H9 (cell line): ENCODE data around the gene FHIT. TPM values are rescaled to one million over a fixed set of nuclear protein-coding genes. Genes with fewer than 3 reads are reported as not detected.

ENCODE experiments used
- DNase-seq: peaks from one replicate; pipeline ENCODE4 v3.0.0-alpha.2; 2017
- H2AFZ ChIP-seq: one replicate; pipeline ENCODE4 v1.6.1; 2013; ENCODE audit warnings: mild to moderate bottlenecking, low read length, control low read depth, moderate library complexity
- H2AK5ac ChIP-seq: 2 replicates; pipeline ENCODE4 v1.6.1; 2013; ENCODE audit warnings: low read length, control low read depth, mixed read lengths; ENCODE audit not compliant: insufficient read length
- H2BK120ac ChIP-seq: one replicate; pipeline ENCODE4 v1.6.1; 2013; ENCODE audit warnings: low read depth, mild to moderate bottlenecking, low read length, control low read depth, inconsistent platforms; ENCODE audit not compliant: poor library complexity, severe bottlenecking
- H2BK12ac ChIP-seq: 2 replicates; pipeline ENCODE4 v1.6.1; 2013; ENCODE audit warnings: low read length, control low read depth, mixed read lengths, low read depth; ENCODE audit not compliant: insufficient read length
- H2BK15ac ChIP-seq: 2 replicates; pipeline ENCODE4 v1.6.1; 2013; ENCODE audit warnings: low read depth, low read length, control low read depth
- H2BK20ac ChIP-seq: one replicate; pipeline ENCODE4 v1.6.1; 2013; ENCODE audit warnings: low read depth, mild to moderate bottlenecking, low read length, control low read depth, inconsistent platforms; ENCODE audit not compliant: poor library complexity, severe bottlenecking
- H2BK5ac ChIP-seq: 2 replicates; pipeline ENCODE4 v1.6.1; 2013; ENCODE audit warnings: low read length, control low read depth, mixed read lengths; ENCODE audit not compliant: insufficient read length
- H3K14ac ChIP-seq: 2 replicates; pipeline ENCODE4 v1.6.1; 2013; ENCODE audit warnings: low read length, control low read depth; ENCODE audit not compliant: insufficient read depth
- H3K18ac ChIP-seq: 2 replicates; pipeline ENCODE4 v1.6.1; 2013; ENCODE audit warnings: low read depth, mild to moderate bottlenecking, mixed read lengths, low read length, control low read depth; ENCODE audit not compliant: insufficient read length
- H3K23ac ChIP-seq: 2 replicates; pipeline ENCODE4 v1.6.1; 2013; ENCODE audit warnings: low read length, control low read depth, mixed read lengths, low read depth; ENCODE audit not compliant: insufficient read length
- H3K23me2 ChIP-seq: 2 replicates; pipeline ENCODE4 v1.6.1; 2013; ENCODE audit warnings: low read depth, mild to moderate bottlenecking, mixed read lengths, low read length, control low read depth; ENCODE audit not compliant: insufficient read length, poor library complexity, severe bottlenecking
- H3K27ac ChIP-seq: 2 replicates; pipeline ENCODE4 v1.5.1; 2013; ENCODE audit warnings: low read length, control low read depth, mixed read lengths, low read depth; ENCODE audit not compliant: insufficient read length
- H3K27me3 ChIP-seq: 2 replicates; pipeline ENCODE4 v1.6.1; 2013; ENCODE audit warnings: low read length, control low read depth, inconsistent platforms; ENCODE audit not compliant: insufficient read depth
- H3K4ac ChIP-seq: 2 replicates; pipeline ENCODE4 v1.6.1; 2013; ENCODE audit warnings: low read depth, mild to moderate bottlenecking, control low read depth, inconsistent platforms, low read length, moderate library complexity
- H3K4me1 ChIP-seq: 2 replicates; pipeline ENCODE4 v1.6.1; 2013; ENCODE audit warnings: low read length, control low read depth, inconsistent platforms; ENCODE audit not compliant: insufficient read depth
- H3K4me2 ChIP-seq: 2 replicates; pipeline ENCODE4 v1.6.1; 2013; ENCODE audit warnings: low read length, control low read depth, mixed read lengths; ENCODE audit not compliant: insufficient read length, insufficient read depth
- H3K56ac ChIP-seq: 2 replicates; pipeline ENCODE4 v1.6.1; 2013; ENCODE audit warnings: low read depth, mild to moderate bottlenecking, mixed read lengths, low read length, control low read depth; ENCODE audit not compliant: insufficient read length
- H3K79me1 ChIP-seq: 2 replicates; pipeline ENCODE4 v1.6.1; 2013; ENCODE audit warnings: low read depth, mild to moderate bottlenecking, moderate library complexity, low read length, control low read depth, inconsistent platforms; ENCODE audit not compliant: insufficient read depth, poor library complexity, severe bottlenecking
- H3K79me2 ChIP-seq: 2 replicates; pipeline ENCODE4 v1.6.1; 2013; ENCODE audit warnings: low read length, control low read depth, inconsistent platforms; ENCODE audit not compliant: insufficient read depth
- H3K9ac ChIP-seq: 2 replicates; pipeline ENCODE4 v1.6.1; 2013; ENCODE audit warnings: low read length, control low read depth, mixed read lengths; ENCODE audit not compliant: insufficient read length; ENCODE audit errors: extremely low read depth
- H3K9me3 ChIP-seq: one replicate; pipeline ENCODE4 v1.6.1; 2013; ENCODE audit warnings: low read depth, low read length, inconsistent platforms; ENCODE audit not compliant: control insufficient read depth
- H3T11ph ChIP-seq: one replicate; pipeline ENCODE4 v1.6.1; 2013; ENCODE audit warnings: mild to moderate bottlenecking, low read length, control low read depth, inconsistent platforms
- H4K20me1 ChIP-seq: one replicate; pipeline ENCODE4 v1.6.1; 2013; ENCODE audit not compliant: control insufficient read depth, insufficient read length, insufficient read depth
- H4K5ac ChIP-seq: 2 replicates; pipeline ENCODE4 v1.6.1; 2013; ENCODE audit warnings: low read depth, mild to moderate bottlenecking, mixed read lengths, low read length, control low read depth; ENCODE audit not compliant: insufficient read length
- H4K8ac ChIP-seq: replicated peaks from 2 replicates; pipeline ENCODE4 v1.6.1; 2013; ENCODE audit warnings: low read length, control low read depth, mixed read lengths, low read depth; ENCODE audit not compliant: insufficient read length
- H4K91ac ChIP-seq: 2 replicates; pipeline ENCODE4 v1.6.1; 2013; ENCODE audit warnings: low read depth, mild to moderate bottlenecking, moderate library complexity, mixed read lengths, low read length, control low read depth; ENCODE audit not compliant: insufficient read length
- H3K27ac Mint-ChIP-seq, 3 experiments: 2 replicates in 2 of 3; 3 replicates in 1 of 3; pipeline ENCODE4 v1.8.0; 2020 to 2021; ENCODE audit warnings: mixed read lengths in 3 of 3, mild to moderate bottlenecking in 1 of 3, moderate library complexity in 1 of 3
- H3K27me3 Mint-ChIP-seq: 2 replicates; pipeline ENCODE4 v1.8.0; 2021; ENCODE audit warnings: low read depth, mild to moderate bottlenecking, moderate library complexity, mixed read lengths
- H3K36me3 Mint-ChIP-seq, 3 experiments: 2 replicates in 2 of 3; 3 replicates in 1 of 3; pipeline ENCODE4 v1.8.0; 2020 to 2021; ENCODE audit warnings: low read depth in 3 of 3, mixed read lengths in 3 of 3; ENCODE audit not compliant: insufficient read depth in 1 of 3
- H3K4me1 Mint-ChIP-seq, 2 experiments: 2 replicates each; pipeline ENCODE4 v1.8.0; 2020; ENCODE audit warnings: mixed read lengths in 2 of 2
- H3K4me3 Mint-ChIP-seq, 2 experiments: 2 replicates in 1 of 2; 3 replicates in 1 of 2; pipeline ENCODE4 v1.8.0; 2020 to 2021; ENCODE audit warnings: mild to moderate bottlenecking in 2 of 2, mixed read lengths in 2 of 2, moderate library complexity in 1 of 2
- H3K9me3 Mint-ChIP-seq, 2 experiments: 2 replicates in 1 of 2; 3 replicates in 1 of 2; pipeline ENCODE4 v1.8.0; 2020; ENCODE audit warnings: mild to moderate bottlenecking in 2 of 2, mixed read lengths in 2 of 2, moderate library complexity in 1 of 2
- WGBS: extraction: QIAGEN DNeasy Blood & Tissue Kit; methylation state at CpG from one replicate; pipeline ENCODE4 v1.1.7; 2013; ENCODE audit warnings: missing lambda C conversion rate, low lambda C conversion rate, mixed read lengths; ENCODE audit not compliant: insufficient read length; ENCODE audit errors: extremely low coverage; 5-methylcytosine and 5-hydroxymethylcytosine counted together
- total RNA-seq: library from RNA; stranded (reverse); gene quantifications from 2 replicates; pipeline ENCODE4 v1.2.1, GENCODE V29; 2021
- TF ChIP-seq, protein P1 (sequence below): fragments of 200-600 bp; sonication (generic); conservative IDR thresholded peaks from 3 replicates; pipeline ENCODE4 v1.8.0; 2021; ENCODE audit warnings: antibody characterized with exemption, mild to moderate bottlenecking

Gene FHIT
- total RNA-seq, 1 experiment from 2014 or later: 3.0 TPM

- Histone ChIP-seq H2AFZ (no peak overlapping the region), H4K5ac (no peak overlapping the region), H3K4me2 (no peak overlapping the region), H3K79me1 (no peaks in the 10 kb centered on the region), H2AK5ac (no peak overlapping the region), H3K9me3 (no peaks in the 10 kb centered on the region), H2BK20ac (no peak overlapping the region), H3T11ph (no peak overlapping the region), H3K23ac (no peak overlapping the region), H2BK12ac (no peak overlapping the region), H3K56ac (no peak overlapping the region), H3K14ac (no peak overlapping the region), H2BK120ac (no peak overlapping the region), H3K4ac (no peak overlapping the region), H3K27ac (no peak overlapping the region), H2BK15ac (no peak overlapping the region), H3K4me1 (no peaks in the 10 kb centered on the region), H3K27me3 (no peaks in the 10 kb centered on the region), H4K20me1 (no peaks in the 10 kb centered on the region), H4K8ac (no peak overlapping the region), H3K9ac (no peak overlapping the region), H3K23me2 (no peaks in the 10 kb centered on the region), H2BK5ac (no peak overlapping the region), H3K18ac (no peak overlapping the region), H4K91ac (no peak overlapping the region), H3K79me2 (no peaks in the 10 kb centered on the region)
- Mint-ChIP-seq H3K27me3 (no peaks in the 10 kb centered on the region), H3K27ac (no peak overlapping the region), H3K9me3 (no peaks in the 10 kb centered on the region), H3K4me1 (0 out of 4 replicates have a peak, but pooled peaks cover 0 to 3% of the 10 kb centered on the region in 2 experiments), H3K4me3 (no peak overlapping the region), H3K36me3 (no peaks in the 10 kb centered on the region)
- TF ChIP-seq, protein P1, sequence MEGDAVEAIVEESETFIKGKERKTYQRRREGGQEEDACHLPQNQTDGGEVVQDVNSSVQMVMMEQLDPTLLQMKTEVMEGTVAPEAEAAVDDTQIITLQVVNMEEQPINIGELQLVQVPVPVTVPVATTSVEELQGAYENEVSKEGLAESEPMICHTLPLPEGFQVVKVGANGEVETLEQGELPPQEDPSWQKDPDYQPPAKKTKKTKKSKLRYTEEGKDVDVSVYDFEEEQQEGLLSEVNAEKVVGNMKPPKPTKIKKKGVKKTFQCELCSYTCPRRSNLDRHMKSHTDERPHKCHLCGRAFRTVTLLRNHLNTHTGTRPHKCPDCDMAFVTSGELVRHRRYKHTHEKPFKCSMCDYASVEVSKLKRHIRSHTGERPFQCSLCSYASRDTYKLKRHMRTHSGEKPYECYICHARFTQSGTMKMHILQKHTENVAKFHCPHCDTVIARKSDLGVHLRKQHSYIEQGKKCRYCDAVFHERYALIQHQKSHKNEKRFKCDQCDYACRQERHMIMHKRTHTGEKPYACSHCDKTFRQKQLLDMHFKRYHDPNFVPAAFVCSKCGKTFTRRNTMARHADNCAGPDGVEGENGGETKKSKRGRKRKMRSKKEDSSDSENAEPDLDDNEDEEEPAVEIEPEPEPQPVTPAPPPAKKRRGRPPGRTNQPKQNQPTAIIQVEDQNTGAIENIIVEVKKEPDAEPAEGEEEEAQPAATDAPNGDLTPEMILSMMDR: no peak
- WGBS: no CpG with 5 or more reads among the region's 2 CpGs
- no peak for DNase-seq
These were observed 760.3 kb downstream of the FHIT start for GRCh38 chr3:60490992-60491391.
